HG03066 (cell line): ENCODE measurements around the gene SLC2A13.
"Not testable (repeated sequence)": the region's sequence is repeated elsewhere in the genome, so short reads cannot be mapped to it uniquely, and the experiment has no call there.

ENCODE experiments used
- ATAC-seq: cut with Tn5 transposase; IDR thresholded peaks from one replicate; pipeline ENCODE4 v1.9.1; 2021; ENCODE audit warnings: low read depth; ENCODE audit not compliant: unreplicated experiment

SLC2A13 gene

DNA sequence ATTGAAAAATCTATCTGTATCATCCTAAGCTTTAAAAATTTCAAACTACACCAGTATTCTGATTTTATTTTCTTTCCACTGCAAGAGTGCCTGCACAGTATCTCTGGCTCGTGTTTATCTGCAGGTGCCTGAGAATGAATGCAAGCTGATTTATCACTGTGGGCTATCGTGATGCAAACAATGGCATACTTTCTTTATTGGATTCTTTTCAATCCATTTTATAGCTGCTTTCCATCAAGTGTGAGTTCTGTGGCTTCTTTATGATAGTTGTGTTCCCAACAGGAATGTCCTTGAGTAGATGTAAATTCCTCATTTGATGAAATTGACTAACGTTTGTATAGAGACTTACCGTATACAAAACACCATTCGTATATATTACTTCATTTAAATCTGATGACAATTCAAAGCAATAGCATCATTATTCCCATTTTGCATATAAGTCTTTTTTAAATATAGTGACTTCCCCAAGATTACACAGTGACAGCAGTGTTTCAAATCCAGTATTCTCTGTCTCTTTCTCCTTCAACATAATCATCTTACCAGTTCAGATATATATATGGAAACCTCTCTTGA, 326.0 kb downstream of the SLC2A13 start:
- no peak for ATAC-seq

DNA sequence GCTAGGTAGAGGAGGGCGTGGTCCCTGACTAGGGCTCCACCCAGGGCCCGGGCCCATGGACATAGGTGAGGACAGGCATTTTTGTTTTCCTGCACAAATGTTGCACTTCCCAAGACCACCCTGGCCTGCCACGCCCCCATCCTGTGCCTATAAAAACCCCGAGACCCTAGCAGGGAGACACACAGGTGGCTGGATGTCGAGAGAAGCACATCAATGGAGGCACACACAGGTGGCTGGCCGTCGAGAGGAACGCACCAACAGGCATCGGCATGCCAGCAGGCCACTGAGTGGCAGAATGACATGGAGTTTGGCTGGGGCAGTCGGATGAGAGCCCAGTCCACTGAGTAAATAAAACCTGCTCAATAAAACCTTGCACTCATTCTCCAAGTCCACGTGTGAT, 328.4 kb downstream of the SLC2A13 start:
- no peak for ATAC-seq

DNA sequence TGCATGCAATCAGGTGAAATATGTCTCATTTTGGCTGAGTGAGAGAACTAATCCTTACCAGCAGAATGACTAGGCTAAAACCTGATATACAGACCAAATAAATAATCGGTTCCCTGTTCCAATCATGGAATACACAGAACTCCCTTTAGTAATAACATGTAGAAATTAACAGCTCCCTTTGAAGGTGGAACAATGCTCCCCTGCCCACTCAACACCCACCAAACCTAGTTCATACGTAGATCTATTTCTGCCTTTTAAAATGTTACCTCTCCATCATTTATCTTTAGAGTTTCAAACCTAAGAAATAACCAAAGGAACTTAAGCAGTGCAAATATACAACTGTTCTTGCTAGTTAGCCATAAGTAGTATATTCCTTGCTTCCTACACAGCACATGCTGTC, 332.6 kb downstream of the SLC2A13 start:
- no peak for ATAC-seq

DNA sequence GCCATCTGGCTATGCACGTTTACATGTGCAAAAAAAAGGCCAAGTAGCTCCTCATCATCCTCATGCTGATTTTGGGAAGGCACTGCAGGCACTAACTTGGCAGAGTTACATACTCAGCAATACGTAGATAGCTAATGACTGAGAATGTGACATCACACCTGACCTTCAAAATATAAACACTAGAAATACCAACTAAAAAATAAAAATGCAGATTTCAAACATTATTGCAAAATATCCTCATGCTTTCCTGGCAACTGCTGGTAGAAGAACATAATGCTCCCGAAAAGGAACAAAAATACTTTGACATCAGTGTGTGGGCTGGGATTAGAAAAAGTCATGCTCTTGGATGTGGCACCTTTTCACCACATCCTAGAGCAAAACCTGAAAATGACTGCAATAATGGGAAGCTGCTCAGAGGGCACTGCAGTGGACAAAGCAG, 333.0 kb downstream of the SLC2A13 start:
- no peak for ATAC-seq

DNA sequence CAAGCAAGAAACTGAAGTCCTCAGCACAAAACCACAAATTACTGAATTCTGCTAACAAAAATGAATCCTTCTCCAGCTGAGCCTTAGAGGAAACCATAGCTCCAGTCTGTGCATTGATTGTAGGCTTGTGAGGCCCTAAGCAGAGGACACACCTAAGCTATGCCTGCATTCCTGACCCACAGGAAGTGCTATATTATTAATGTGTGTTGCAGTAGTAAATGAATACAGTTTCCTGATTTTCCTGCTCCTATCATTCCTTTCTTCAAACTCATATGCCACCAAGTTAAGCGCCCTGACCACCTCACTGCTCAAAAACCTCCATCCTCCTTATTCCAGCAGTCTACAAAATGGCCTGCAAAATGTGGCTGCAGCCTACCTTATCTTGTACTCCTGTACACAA, 334.4 kb downstream of the SLC2A13 start:
- no peak for ATAC-seq

DNA sequence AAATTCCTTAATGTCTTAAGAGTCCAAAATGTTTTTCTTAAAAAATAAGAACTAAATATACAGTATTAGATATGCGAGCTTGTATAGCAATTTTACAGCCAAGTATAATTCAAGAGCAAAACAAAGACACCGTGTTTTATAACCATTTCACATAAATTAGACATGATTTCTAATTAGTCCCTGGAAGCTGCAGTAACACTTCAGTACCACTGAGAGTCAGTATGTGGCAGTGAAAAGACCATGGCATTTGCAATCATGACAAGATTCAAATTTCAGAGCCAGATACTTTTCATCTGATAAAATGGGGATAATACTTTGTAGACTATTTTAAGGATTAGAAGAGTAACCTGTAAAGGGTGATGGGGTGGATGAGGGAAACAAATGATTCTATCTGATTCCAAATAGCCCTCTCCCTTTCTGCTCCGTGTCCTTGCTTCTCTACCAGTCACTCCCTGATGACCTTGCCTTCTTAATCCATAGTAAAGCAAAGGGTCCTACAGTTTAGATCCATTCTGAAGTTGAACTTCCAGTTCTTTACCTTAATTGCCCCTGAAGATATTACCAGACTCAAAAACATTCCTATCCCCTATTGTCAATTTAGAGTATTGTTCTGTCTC, 340.8 kb downstream of the SLC2A13 start:
- ATAC-seq, result no peak

DNA sequence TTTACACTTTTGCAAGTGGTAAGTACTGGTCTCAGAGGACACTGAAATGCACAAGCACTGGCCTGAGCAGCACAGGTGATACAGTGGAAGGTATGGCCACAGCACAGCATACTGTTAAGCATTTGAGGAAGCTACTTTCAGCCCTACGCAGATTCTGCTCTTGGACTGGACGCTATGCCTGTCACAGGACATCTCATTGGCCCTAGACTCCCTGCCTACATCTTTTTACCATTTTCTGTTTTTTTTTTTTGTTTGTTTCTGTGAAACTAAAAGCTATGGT, 342.1 kb downstream of the SLC2A13 start:
- ATAC-seq, result no peak

DNA sequence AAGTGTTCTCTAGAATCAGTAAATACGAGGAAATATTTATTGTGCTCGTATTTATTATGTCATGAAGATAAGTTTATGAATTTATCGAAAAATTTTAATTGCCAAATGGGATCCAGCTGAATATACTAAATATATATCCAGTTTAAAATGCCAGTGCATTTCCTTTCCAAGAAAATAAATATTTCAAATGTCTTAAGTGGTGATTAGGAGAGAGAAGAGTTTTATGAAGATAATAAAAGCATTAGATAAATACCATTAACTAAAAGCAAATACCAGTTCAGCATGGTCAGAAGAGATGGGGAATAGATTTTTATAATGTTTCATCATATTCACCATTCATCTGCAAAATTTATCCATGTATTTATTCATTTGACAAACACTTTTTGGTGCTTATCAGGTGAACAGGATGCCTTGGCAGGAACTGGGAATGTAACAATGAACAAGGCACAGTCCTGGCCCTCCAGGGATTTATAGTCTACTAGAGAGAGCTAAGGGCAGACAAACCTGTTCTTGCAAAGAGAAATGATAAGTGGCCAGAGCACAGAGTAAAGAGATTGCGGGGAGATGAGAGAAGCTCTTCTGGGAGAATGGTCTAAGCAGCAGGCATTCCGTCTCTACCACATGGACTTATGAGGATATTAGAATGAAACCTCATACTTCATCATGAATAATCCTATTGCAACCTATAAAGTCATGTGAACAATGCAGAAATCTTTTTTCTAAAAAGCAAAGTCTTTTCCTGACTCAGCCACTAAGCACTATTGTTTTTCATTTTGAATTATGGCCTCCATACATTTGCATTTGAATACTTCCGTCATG, 342.6 kb downstream of the SLC2A13 start:
- no peak for ATAC-seq

DNA sequence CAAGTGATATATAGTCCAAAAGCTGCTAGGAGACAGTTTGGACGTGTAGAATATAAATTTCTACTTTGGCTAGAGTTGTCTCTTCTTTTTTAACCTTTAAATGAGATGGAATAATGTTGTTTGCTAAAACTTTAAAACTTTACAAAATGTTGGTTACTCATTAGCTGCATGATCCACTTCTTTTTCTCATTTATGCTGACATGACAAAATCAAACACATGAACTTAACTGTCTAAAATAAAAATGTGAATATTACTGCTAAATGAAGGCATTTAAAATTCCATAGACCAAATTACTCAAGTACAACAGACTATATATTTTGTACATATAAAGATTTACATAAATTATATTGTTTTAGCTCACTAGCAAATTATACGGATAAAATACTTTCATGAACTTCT, 350.4 kb downstream of the SLC2A13 start:
- no peak for ATAC-seq

DNA sequence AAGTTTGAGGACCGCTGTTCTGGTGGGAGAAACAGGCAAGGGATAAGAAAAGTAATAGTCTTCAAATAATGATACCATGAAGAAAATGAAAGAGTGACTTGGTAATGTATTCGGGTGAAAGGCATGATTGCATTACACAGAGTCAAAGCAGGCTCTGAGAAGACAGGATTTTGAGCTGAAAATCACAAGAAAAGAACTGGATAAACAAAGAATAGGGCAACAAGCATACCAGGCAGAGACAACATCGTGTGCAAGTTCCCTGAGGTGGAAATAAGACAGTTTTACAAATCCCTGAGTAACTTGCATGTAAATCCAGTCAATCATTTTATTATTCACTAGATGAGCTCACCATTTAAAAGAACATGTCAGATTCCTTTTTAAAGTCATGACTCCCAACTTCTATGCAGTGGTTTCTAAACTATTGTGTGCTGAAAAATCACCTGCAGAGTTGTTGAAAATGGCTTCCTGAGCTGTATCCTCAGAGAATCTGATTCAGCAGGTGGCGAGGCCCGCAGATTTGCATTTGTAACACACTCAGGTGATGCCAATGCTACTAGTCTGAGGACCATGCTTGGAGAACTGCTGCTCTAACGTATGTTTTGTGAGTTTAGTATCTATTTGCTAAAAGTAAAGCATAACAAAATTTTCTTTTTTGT, 353.3 kb downstream of the SLC2A13 start:
- ATAC-seq, result no peak

DNA sequence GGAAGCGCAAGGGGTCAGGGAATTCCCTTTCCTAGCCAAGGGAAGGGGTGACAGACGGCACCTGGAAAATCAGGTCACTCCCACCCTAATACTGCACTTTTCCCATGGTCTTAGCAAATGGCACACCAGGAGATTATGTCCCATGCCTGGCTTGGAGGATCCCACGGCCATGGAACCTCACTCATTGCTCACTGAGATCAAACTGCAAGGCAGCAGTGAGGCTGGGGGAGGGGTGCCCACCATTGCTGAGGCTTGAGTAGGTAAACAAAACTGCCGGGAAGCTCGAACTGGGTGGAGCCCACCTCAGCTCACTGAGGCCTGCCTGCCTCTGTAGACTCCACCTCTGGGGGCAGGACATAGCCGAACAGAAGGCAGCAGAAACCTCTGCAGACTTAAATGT, 359.7 kb downstream of the SLC2A13 start:
- not testable (repeated sequence) for ATAC-seq

DNA sequence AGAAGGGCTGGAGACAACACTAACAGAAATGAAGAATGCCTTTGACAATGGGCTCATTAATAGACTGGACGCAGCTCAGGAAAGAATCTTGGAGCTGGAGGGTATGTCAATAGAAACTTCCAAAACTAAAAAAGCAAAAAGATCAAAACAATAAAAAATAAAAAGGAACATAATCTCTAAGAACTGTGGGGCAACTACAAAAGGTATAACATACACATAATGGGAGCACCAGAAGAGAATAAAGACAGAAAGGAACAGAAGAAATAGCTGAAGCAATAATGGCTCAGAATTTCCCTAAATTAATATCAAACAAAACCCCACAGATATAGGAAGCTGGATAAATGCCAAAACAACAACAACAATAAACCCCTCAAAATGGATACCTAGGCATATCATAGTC, 362.2 kb downstream of the SLC2A13 start:
- ATAC-seq, result no peak

DNA sequence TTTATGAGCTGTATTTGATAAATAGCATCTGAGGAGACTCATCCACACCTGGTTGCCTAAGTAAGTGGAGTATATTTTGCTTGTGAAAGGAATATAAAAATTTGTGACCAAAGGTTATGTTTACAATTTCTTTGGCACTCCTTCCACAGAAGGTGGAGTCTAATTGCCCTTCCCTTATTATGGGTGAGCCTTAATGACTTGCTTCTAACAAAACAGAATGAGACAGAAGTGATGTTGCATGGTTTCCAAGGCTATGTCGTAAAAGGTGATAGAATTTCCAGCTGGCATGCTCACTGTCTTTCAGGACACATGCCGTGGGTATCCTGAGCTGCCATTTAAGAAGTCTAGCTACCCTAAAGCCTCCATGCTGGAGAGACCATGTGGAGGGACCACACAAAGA, 369.5 kb downstream of the SLC2A13 start:
- no peak for ATAC-seq

DNA sequence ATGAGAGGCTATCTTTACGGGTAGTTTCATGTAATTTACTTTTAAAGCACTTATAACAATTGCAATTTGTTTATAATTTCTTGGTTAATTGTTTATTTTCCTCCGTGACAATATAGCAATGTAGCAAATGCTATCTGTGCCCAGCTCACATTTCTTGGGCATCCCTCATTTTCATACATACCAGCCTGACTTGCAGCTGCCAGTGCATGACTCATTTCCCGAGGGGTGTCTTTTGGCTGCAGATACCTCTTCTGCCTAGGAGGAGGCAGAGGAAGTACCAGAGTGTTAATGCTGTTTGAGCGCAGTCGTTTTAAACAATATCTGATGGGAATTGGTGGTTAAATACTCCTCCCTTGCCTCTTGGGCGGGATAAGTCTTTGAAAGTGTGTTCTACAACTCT, 382.1 kb downstream of the SLC2A13 start:
- ATAC-seq, result no peak

DNA sequence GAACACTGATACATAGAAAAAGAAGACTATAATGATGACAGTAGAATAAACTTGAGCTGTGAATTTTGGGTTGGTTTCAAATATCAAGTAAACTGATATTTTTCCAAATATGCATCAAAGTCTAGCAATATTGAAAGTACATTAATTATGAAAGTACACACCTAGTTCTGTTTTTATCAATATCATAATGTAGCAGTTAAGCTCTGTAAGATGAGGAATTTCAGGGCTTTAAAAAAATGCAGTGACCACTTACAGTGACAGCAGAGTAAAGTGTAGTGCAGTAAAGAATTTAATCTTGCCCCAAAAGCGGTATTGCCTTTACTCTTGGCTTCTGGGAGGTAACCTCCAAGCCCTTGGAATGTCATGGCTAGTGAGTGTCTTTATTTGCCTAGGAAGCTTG, 383.4 kb downstream of the SLC2A13 start:
- ATAC-seq, result no peak

DNA sequence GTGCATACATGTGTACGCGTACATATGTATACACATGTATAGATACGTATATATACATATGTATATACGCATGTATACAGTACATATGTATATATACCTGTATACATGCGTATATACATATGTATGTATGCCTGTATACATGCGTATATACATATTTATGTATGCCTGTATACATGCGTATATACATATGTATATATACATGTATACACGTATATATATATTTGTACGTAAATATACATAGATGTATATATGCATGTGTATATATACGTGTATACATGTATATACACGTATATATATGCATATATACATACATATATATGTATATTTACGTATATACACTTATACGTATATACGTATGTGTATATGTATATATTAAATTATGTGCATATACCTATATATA, 392.3 kb downstream of the SLC2A13 start:
- no peak for ATAC-seq

DNA sequence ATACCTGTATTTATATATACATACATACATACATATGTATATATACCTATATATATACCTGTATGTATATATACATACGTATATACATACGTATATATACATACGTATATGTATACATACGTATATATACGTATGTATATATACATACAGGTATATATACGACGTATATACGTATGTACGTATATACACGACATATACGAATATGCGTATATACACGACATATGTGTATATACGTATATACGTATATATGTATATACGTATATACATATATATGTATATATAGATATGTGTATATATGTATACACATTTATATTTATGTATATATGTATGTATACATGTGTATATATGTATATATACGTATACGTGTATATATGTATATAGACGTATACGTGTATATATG, 393.5 kb downstream of the SLC2A13 start:
- ATAC-seq, result no peak
